ENCODE results near the gene COX4I1.

Gene COX4I1

GRCh38 chr16:85829751-85830445 is 30.4 kb downstream of the COX4I1 start:
- no peak overlapping the region for H3K4me3 ChIP-seq (ENCODE audit: low read depth, low read length)
- TF ChIP-seq, protein P1, sequence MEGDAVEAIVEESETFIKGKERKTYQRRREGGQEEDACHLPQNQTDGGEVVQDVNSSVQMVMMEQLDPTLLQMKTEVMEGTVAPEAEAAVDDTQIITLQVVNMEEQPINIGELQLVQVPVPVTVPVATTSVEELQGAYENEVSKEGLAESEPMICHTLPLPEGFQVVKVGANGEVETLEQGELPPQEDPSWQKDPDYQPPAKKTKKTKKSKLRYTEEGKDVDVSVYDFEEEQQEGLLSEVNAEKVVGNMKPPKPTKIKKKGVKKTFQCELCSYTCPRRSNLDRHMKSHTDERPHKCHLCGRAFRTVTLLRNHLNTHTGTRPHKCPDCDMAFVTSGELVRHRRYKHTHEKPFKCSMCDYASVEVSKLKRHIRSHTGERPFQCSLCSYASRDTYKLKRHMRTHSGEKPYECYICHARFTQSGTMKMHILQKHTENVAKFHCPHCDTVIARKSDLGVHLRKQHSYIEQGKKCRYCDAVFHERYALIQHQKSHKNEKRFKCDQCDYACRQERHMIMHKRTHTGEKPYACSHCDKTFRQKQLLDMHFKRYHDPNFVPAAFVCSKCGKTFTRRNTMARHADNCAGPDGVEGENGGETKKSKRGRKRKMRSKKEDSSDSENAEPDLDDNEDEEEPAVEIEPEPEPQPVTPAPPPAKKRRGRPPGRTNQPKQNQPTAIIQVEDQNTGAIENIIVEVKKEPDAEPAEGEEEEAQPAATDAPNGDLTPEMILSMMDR (IDR thresholded peaks at IDR 0.05; ENCODE audit: insufficient read depth, low read depth, low read length, missing control alignments), result no peak
- no peak for DNase-seq (ENCODE audit: low read depth)

DNA sequence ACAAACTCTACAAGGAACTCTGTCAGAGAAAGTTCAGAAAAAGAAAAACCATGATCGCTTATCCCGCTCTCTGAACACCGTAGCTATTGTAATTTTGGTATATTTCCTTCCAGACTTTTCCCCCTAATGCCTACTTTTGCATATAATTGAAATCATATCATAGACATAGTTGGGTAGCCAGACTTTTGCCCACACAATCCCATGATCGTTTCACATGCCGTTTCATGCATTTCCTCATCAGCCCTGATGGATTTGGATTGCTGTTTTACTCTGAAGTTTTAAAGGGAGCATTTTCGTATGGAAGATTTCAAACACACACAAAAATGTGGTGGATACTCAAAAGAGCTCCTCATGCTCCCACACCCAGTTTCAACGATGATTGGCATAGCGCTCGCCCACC is 31.3 kb downstream of the COX4I1 start:
- no peak overlapping the region for H3K4me3 ChIP-seq (ENCODE audit: low read depth, low read length)
- TF ChIP-seq, protein P1 (IDR thresholded peaks at IDR 0.05; ENCODE audit: insufficient read depth, low read depth, low read length, missing control alignments), result no peak
- no peak for DNase-seq (ENCODE audit: low read depth)

DNA sequence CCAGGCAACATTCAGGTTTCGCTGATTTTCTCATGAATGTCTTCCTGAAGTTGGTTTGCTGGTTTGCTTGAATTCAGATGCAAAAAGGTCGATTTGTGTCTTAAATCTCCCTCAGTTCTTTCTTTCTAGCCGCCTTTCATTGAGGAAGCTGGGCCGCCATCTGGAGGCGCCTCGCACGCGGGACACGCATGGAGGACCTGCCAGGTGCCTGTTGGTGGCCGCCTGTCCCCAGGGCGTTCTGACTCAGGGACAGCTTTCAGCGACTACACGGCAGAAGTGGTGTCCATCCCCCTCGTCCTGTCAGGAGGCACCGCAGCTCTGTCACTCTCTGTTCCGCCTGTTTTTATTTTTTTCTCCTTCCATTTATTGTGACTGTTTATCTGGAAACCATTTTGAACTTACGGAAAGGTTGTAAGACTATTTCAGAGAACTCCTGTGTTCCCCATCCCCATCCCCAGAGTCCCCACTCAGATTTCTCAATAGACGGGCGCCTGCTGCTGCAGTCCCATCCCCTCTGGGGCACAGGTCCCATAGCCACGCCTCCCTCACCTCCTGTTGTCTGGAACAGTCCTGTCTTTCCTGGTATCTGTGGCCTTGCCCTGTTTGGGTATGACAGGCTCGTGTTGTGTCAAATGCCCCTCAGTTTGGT is 33.2 kb downstream of the COX4I1 start:
- no peak overlapping the region for H3K4me3 ChIP-seq (ENCODE audit: low read depth, low read length)
- TF ChIP-seq, protein P1 (IDR thresholded peaks at IDR 0.05; ENCODE audit: insufficient read depth, low read depth, low read length, missing control alignments), result no peak
- DNase-seq (ENCODE audit: low read depth), result peak; percentile 63

DNA sequence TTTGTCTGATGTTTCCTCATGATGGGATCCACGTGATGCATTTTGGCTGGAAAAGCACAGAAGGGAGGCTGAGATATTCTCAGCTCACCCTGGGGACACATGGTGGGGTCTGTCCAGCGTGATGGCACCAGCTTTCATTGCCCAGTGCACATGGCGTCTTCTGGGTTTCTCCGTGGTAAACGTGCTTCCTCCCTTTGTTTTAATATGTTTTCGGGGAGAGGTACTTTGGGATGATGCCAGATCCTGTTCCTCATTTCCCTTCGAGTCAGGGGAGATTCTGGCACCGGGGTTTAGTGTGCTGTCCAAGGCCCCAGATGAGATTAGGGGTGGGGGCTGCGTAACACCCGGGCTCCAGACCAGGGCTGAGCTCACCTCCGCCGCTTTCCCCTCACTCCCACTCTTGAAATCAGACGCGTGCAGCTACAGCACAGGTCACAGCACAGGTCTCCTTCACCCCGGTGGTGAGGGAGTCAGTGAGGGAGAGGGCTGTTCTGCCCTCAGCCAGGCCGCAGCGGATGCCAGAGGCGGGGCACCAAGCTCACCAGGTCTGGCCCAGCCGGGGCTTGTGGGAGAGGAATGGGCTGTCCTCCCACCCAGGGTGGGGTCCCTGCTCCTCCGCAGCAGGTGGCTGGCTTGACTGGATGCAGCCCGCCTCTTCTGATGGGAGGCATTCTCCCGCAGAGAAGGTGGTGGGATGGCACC is 33.9 kb downstream of the COX4I1 start:
- TF ChIP-seq, protein P1 (IDR thresholded peaks at IDR 0.05; ENCODE audit: insufficient read depth, low read depth, low read length, missing control alignments), result no peak
- no peak overlapping the region for H3K4me3 ChIP-seq (ENCODE audit: low read depth, low read length)
- no peak for DNase-seq (ENCODE audit: low read depth)

DNA sequence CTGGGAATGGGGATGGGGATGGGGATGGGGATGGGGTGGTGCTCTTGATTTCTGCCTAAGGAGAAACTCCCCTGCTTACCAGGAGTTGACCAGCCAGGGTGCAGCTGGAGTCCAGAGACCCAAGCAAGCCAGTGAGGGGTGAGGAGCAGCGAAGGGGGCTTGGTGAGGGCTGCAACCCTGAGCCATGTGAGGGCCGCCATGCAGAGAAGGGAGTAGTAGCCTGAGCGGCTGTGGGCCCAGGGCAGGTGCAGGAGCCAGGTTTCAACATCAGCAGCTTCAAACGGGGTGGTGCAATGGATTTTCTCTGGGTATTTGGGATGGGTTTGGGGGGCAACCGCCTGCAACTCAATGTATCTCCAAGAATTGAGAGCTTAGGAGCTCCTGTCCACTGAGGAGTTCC is 35.2 kb downstream of the COX4I1 start:
- TF ChIP-seq, protein P1 (IDR thresholded peaks at IDR 0.05; ENCODE audit: insufficient read depth, low read depth, low read length, missing control alignments), result no peak
- DNase-seq (ENCODE audit: low read depth), result no peak
- no peak overlapping the region for H3K4me3 ChIP-seq (ENCODE audit: low read depth, low read length)

DNA sequence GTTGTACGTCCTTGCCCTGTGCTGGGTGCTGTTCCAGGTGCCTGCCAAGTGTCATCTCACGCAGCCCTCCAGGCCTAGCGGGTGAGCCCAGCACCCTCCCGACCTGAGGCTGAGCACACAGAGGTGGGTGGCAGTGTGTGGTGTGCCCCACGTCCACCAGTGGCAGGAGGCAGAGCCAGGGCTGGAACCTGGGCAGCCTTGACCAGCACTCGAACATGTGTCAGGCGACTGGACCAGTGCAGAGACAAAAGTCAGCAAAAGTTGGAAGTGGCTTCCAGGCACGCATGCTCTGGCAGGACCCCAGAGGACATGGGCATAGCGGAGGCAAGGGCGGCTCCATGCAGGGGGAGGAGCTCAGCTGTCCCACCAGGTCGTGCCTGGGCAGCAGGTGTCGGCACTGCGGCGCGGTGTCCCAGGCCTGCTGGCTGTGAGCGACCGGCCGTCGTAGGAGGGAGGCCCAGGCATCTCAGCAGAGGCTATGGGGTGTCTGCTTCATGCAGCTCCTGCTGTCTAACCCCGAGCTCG is 35.8 kb downstream of the COX4I1 start:
- no peak for DNase-seq (ENCODE audit: low read depth)
- no peak overlapping the region for H3K4me3 ChIP-seq (ENCODE audit: low read depth, low read length)
- TF ChIP-seq, protein P1 (IDR thresholded peaks at IDR 0.05; ENCODE audit: insufficient read depth, low read depth, low read length, missing control alignments), result no peak
